AG09319 (cell line): ENCODE data around the gene MATCAP1.

Experiments
- DNase-seq: peaks from one replicate; pipeline ENCODE4 v3.0.0-alpha.2; 2010; ENCODE audit warnings: low read depth; ENCODE audit errors: extremely low read depth
- TF ChIP-seq, protein P1 (sequence below): IDR thresholded peaks from 2 replicates; pipeline ENCODE4 v1.5.1; 2011; ENCODE audit warnings: low read depth, mild to moderate bottlenecking, inconsistent platforms, low read length, moderate library complexity

MATCAP1 gene

DNA sequence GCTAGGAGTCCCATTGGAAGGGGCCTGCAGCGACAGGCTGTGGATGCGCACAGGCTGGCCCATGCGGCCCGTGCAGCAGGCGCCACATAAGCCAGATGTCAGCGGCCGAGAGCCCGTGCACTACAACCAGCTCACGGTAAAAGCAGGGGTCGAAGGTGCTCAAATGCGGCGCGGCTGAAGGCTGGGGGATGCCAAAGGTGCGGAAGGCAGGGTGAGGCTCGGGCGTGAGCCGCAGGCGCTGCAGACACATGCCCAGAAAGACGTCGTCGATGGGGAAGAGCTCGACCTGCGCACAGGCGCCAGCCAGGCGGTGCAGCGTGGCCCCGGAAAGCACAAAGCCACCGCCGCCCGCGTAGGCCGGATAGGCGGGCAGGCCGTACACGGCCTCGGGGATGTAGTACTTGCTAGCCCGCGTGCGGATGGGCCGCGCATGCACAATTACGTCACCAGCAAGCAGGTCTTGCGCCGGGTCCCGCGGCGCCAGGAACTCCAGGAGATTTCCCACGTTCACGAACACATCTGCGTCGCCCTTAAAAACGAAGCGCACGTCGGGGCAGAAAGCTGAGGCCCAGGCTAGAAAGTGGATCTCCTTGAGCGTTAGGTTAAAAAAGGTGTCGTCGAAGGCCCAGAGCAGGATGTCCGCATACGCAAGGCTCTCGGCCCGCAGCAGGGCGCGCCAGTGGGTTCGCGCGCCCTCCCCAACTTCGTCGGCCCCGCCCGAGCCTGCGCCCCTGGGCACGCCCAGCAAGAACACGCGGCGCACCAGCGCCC lies 34.3 kb downstream of the MATCAP1 start:
- TF ChIP-seq, protein P1, sequence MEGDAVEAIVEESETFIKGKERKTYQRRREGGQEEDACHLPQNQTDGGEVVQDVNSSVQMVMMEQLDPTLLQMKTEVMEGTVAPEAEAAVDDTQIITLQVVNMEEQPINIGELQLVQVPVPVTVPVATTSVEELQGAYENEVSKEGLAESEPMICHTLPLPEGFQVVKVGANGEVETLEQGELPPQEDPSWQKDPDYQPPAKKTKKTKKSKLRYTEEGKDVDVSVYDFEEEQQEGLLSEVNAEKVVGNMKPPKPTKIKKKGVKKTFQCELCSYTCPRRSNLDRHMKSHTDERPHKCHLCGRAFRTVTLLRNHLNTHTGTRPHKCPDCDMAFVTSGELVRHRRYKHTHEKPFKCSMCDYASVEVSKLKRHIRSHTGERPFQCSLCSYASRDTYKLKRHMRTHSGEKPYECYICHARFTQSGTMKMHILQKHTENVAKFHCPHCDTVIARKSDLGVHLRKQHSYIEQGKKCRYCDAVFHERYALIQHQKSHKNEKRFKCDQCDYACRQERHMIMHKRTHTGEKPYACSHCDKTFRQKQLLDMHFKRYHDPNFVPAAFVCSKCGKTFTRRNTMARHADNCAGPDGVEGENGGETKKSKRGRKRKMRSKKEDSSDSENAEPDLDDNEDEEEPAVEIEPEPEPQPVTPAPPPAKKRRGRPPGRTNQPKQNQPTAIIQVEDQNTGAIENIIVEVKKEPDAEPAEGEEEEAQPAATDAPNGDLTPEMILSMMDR = no peak
- no peak for DNase-seq

DNA sequence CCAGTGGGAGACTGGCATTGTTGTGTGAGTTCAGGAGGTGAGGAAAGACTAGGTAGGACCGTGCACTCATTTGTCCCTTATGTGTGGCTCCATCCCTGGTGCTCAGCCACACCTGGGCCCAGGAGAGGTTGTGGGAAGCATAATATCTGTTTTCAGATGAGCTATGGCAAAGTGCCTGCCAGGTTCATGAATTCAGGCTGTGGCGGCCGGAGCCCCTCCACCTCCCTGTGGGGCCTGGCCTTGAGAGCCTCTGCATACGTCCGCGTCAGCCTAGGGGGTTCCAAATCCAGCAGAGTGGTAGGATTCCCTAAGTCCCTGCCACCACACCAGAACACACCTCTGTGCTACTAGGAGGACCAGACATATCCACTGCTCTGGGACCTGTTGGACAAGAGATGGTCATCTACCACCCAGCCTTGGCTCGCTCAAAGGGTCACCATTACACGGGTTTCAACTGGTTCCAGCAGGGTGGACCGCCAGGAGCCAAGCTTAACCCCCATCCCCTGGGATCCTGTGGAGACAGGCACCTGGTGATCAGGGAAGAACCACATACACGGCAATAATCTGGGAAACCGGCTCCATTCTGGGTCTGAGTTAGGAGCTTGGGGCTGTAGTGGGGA lies 35.0 kb downstream of the MATCAP1 start:
- TF ChIP-seq, protein P1 = no peak
- DNase-seq = no peak

DNA sequence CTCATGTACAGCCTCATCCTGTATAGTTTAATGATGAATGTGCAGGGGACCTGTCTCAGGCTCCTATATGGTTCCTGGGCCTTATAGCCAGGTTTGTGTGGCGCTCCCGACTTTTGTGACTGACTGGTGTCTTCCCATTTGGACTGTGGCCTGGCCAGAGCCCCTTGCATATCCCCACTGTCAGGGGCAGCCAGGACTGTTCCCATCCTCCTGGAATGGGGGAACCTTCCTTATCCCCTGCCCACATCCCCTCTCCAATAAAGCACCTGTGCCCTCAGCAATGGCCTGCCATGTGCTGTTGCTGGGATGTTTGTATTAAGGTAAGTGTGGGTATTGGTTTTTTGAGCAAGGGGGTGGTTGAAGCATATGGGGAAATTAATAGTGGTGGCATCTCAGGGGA lies 35.5 kb downstream of the MATCAP1 start:
- TF ChIP-seq, protein P1 = no peak
- DNase-seq = no peak

DNA sequence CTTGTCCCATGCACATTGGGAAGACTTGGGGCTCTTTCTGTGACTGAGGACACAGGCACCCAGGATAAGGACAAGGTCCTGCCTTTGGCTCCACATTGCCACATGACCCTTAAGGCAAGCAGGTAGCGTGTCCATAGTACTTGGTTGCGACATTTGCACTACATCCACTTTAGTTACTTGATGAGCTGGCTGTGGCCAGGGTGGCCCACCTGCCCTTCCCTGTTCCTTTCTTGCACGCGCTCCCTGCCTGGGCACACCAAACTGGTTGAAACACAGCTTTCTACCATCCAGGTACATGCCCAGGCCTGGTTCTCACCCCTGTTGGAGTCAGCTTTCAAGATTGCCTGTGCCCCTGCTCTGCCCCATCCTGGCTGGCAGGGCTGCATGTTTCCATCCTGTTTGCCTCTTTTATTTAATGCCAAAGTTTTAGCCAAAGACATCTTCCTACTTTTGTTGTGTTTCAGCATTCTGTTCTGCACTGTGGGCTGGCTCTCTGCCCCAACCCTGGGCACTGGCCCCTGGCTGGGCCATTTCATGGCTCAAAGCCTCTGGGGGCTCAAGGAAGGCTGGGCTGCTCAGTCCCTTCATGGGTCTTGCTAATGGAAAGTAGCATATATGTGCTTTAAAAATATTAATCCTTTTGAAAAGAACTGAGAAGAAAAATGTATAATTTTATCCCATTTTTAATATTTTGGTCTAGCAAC lies 36.2 kb downstream of the MATCAP1 start:
- DNase-seq = no peak
- TF ChIP-seq, protein P1 = no peak

DNA sequence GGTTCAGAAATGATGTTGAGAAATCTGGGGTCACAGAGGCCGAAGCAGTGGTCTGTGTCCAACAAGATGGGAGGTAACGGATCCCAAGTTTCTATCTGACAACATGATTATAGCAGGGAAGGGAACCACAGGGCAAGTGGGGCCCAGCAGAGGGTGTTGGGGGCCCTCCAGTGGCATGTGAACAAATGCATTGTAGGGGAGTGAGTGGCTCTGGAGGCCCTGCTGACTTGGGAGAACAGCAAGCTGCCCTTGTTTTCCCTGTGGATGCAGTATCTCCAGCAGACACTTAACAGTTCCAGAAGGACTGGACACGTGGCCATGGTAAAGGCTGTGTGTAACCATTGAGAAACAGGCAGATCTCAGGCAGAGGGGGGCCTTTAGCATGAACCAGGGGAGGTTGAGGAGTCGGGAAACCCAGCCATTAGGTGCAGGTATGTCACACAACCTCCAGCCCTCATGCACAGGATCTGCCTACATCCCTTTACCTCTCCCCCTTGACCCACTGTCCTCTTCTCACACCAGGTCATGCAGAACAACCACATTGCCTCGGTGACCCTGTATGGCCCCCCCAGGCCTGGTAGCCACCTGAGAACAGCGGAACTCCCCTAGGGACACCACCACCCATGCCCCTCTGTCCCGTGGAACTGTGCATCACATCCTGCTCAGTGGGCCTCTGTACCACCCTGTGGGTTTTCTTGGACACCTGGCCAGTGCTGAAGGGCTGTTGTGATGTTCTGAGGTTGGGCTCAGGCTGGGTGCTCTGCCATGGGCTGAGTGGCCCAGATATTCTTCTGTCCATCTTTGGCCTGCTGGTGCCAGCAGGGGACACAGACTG lies 37.0 kb downstream of the MATCAP1 start:
- no peak for DNase-seq
- TF ChIP-seq, protein P1 = no peak; the same call in 1 of the 2 replicates

DNA sequence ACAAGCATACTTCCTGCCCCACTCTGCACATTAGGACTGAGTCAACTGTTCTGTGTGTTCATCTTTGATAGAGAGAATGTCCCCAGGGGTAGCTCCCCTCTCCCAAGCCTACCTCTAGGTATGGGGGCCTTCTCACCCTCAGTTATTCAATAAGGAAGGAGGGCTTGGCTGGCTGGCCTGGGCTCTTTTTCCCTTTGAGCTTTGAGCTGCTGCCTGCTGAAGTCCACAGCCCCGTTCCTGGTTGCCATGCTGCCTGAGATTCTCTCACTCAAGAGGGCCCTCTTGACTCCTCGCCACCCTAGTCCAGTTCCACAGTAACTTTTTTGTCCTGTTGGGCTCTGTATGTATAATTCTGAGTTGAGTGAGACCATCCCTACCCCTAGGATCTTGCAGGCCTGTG lies 38.0 kb downstream of the MATCAP1 start:
- TF ChIP-seq, protein P1 = no peak
- no peak for DNase-seq
